Right lobe of liver (tissue), 4 donors: ENCODE measurements around the gene CXCL6.

Experiments
- POLR2A ChIP-seq: fragments of 450-650 bp; IDR thresholded peaks from one replicate; pipeline ENCODE4 v1.6.1; 2017; ENCODE audit warnings: antibody characterized with exemption, mild to moderate bottlenecking
- TF ChIP-seq, protein P1 (sequence below), 4 donors: fragments of 200-600 bp in 3 of 4; fragments of 450-650 bp in 1 of 4; IDR thresholded peaks; one replicate each; pipeline versions ENCODE4 v1.5.1 to v1.8.0; 2016 to 2022; ENCODE audit warnings: antibody characterized with exemption in 4 of 4, mild to moderate bottlenecking in 2 of 4
- donor health status: DM: no; HTN: no; CAD: no.
- donor health status: DM: no; HTN: no; CAD: no.
- donor health status: DM: no; HTN: yes; CAD: no.

DNA sequence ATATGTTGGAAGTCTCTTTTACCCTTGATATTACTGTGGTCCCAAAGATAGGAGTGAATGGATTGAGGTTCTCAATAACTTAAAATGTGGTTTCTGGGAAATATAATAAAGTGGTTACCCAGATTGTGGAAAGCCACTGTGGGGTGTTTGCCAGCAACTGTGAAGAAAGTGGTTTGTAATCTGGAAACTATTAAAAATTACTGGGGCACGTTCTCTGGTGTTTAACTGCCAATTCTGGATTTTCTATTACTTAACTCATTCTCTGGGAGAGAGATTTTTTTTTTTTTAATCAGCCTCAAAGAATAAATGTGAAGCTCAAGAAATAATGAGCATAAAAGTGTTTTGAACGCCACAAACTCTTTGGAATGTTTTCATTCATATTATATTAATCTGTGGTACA, 4.9 kb upstream of the CXCL6 start:
- TF ChIP-seq, protein P1, sequence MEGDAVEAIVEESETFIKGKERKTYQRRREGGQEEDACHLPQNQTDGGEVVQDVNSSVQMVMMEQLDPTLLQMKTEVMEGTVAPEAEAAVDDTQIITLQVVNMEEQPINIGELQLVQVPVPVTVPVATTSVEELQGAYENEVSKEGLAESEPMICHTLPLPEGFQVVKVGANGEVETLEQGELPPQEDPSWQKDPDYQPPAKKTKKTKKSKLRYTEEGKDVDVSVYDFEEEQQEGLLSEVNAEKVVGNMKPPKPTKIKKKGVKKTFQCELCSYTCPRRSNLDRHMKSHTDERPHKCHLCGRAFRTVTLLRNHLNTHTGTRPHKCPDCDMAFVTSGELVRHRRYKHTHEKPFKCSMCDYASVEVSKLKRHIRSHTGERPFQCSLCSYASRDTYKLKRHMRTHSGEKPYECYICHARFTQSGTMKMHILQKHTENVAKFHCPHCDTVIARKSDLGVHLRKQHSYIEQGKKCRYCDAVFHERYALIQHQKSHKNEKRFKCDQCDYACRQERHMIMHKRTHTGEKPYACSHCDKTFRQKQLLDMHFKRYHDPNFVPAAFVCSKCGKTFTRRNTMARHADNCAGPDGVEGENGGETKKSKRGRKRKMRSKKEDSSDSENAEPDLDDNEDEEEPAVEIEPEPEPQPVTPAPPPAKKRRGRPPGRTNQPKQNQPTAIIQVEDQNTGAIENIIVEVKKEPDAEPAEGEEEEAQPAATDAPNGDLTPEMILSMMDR (IDR thresholded peaks at IDR 0.05) = no peak
- no peak for TF ChIP-seq POLR2A
